ENCODE measurements around the gene AHNAK2.
"Not testable (repeated sequence)": the region's sequence is repeated elsewhere in the genome, so short reads cannot be mapped to it uniquely, and the experiment has no call there.

Gene AHNAK2

GRCh38 chr14:104904650-104905578 lies 73.3 kb downstream of the AHNAK2 start:
- in situ Hi-C loops (cut with HindIII; ENCODE audit: low sequenced_read_pairs), result not testable (repeated sequence)

- in situ Hi-C loops (cut with HindIII; ENCODE audit: low sequenced_read_pairs), result no loop called here
Observed at GRCh38 chr14:104903990-104904389, 74.2 kb downstream of the AHNAK2 start.

GRCh38 chr14:104900639-104901512 lies 77.3 kb downstream of the AHNAK2 start:
- in situ Hi-C loops (cut with HindIII; ENCODE audit: low sequenced_read_pairs), result no loop called here

- in situ Hi-C loops (cut with HindIII; ENCODE audit: low sequenced_read_pairs), result no loop called here
Observed at GRCh38 chr14:104899781-104900180, 78.4 kb downstream of the AHNAK2 start.

GRCh38 chr14:104898870-104899510 lies 79.2 kb downstream of the AHNAK2 start:
- in situ Hi-C loops (cut with HindIII; ENCODE audit: low sequenced_read_pairs), result no loop called here

GRCh38 chr14:104898195-104898558 lies 80.0 kb downstream of the AHNAK2 start:
- in situ Hi-C loops (cut with HindIII; ENCODE audit: low sequenced_read_pairs), result no loop called here

GRCh38 chr14:104897330-104898194 lies 80.6 kb downstream of the AHNAK2 start:
- in situ Hi-C loops (cut with HindIII; ENCODE audit: low sequenced_read_pairs), result no loop called here

GRCh38 chr14:104895786-104896661 lies 82.2 kb downstream of the AHNAK2 start:
- in situ Hi-C loops (cut with HindIII; ENCODE audit: low sequenced_read_pairs), result no loop called here

GRCh38 chr14:104895207-104895785 lies 82.9 kb downstream of the AHNAK2 start:
- in situ Hi-C loops (cut with HindIII; ENCODE audit: low sequenced_read_pairs), result no loop called here

- in situ Hi-C loops (cut with HindIII; ENCODE audit: low sequenced_read_pairs), result no loop called here
Observed at GRCh38 chr14:104894331-104895206, 83.6 kb downstream of the AHNAK2 start.

- in situ Hi-C loops (cut with HindIII; ENCODE audit: low sequenced_read_pairs), result no loop called here
Observed at GRCh38 chr14:104893435-104894207, 84.6 kb downstream of the AHNAK2 start.

GRCh38 chr14:104892531-104893434 lies 85.4 kb downstream of the AHNAK2 start:
- in situ Hi-C loops (cut with HindIII; ENCODE audit: low sequenced_read_pairs), result no loop called here

GRCh38 chr14:104891664-104892530 lies 86.3 kb downstream of the AHNAK2 start:
- in situ Hi-C loops (cut with HindIII; ENCODE audit: low sequenced_read_pairs), result no loop called here

- in situ Hi-C loops (cut with HindIII; ENCODE audit: low sequenced_read_pairs), result no loop called here
Observed at GRCh38 chr14:104891121-104891551, 87.0 kb downstream of the AHNAK2 start.

- in situ Hi-C loops (cut with HindIII; ENCODE audit: low sequenced_read_pairs), result not testable (repeated sequence)
Observed at GRCh38 chr14:104890292-104890691, 87.9 kb downstream of the AHNAK2 start.
